Activated naive CD4-positive, alpha-beta T cell treated with anti-CD3 and anti-CD28 coated beads, Interleukin-2, amount 10 ng/mL, durations not matched to agents 7 days and 5 days (primary cell): ENCODE data around the gene SNX10.
"Not testable (repeated sequence)": the region's sequence is repeated elsewhere in the genome, so short reads cannot be mapped to it uniquely, and the experiment has no call there.

ENCODE experiments used
- CTCF ChIA-PET: fragments of 350-600 bp; sonication (Branson Sonifier 250); formaldehyde crosslinking; loops from one replicate; lab custom pipeline; 2021; ENCODE audit warnings: antibody characterized with exemption; lab: Charles Lee
- DNase-seq: peaks from one replicate; pipeline ENCODE4 v3.0.0-alpha.2; 2020
- H3K27ac Mint-ChIP-seq: one replicate; pipeline ENCODE4 v1.8.0; 2021; ENCODE audit warnings: mild to moderate bottlenecking, moderate library complexity, mixed read lengths
- H3K27me3 Mint-ChIP-seq: one replicate; pipeline ENCODE4 v1.8.0; 2021; ENCODE audit warnings: mild to moderate bottlenecking, mixed read lengths
- H3K36me3 Mint-ChIP-seq: one replicate; pipeline ENCODE4 v1.8.0; 2021; ENCODE audit warnings: mixed read lengths
- H3K4me1 Mint-ChIP-seq: one replicate; pipeline ENCODE4 v1.8.0; 2021; ENCODE audit warnings: mixed read lengths
- H3K4me3 Mint-ChIP-seq: one replicate; pipeline ENCODE4 v1.8.0; 2021; ENCODE audit warnings: mild to moderate bottlenecking, moderate library complexity, mixed read lengths
- H3K9me3 Mint-ChIP-seq: one replicate; pipeline ENCODE4 v1.8.0; 2021; ENCODE audit warnings: mixed read lengths

Gene SNX10

DNA sequence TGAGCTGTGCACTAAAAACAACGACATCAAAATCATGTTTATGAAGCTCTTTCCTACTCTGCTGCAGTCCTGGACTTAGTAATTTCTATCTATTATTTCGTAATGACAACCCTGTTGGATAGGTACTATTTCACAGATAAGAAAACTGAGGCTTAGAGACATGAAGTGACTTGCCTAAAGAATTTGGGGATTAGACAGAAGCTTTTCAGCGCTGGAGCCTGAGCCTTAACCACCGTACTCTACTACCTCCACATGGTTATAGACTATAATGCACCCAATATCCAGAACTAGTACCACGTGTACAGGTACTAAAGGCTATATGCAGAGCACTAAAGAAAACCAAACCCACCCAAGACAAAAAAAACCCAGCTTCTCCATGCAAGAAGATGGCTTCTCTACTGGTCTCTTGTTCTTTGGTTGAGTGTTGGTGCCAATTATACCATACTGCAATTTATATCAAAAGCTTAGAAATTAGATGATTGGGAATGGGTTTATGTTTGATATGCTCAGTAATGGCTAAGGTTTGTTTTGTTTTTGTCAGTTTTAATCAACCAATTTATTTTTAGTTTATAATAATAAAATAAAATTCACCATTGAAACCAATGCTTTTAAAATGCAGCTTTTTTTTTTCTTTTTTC, 6.5 kb upstream of the SNX10 start:
- H3K27ac Mint-ChIP-seq: no peak overlapping the region
- CTCF ChIA-PET: interaction anchor here (0.6 to 2.0 kb wide), 25 partner anchors 9 to 738 kb away, joined by 3 to 18 read pairs (median 4); partner anchors contain the start of gene HNRNPA2B1

DNA sequence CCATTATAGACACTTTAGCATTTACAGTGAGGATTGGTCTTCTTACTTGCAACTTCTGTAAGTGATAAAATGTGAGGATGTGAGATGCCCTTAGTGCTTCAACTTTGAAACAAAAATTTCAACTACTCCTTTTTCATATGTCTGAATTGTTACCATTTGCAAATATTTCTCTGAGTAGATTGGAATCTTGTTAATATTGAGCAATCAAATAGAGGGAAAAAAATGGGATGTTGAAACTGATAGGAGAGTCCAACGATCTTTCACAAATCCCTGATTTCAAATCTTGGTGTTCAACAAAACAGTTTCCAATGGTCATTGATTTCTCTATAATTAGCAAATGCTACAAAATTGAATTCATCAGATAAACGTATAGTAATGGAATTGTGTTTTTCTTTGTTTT, 5.5 kb upstream of the SNX10 start:
- no peak overlapping the region for H3K27ac Mint-ChIP-seq
- H3K9me3 Mint-ChIP-seq: no peaks in the 10 kb centered on the region
- H3K4me3 Mint-ChIP-seq: no peak overlapping the region
- peaks cover 2% of the 10 kb centered on the region for H3K4me1 Mint-ChIP-seq
- CTCF ChIA-PET: interaction anchor here (1.8 kb wide), 1 partner anchor 392 kb away, joined by 18 read pairs; no protein-coding TSS in a partner anchor
- H3K27me3 Mint-ChIP-seq: peaks cover 21% of the 10 kb centered on the region
- no peak for DNase-seq
- H3K36me3 Mint-ChIP-seq: no peaks in the 10 kb centered on the region

More for the DNA sequence above, 6.5 kb upstream of the SNX10 start:
- Mint-ChIP-seq H3K4me3 (no peak overlapping the region), H3K4me1 (peaks cover 2% of the 10 kb centered on the region), H3K27me3 (peaks cover 21% of the 10 kb centered on the region), H3K36me3 (no peaks in the 10 kb centered on the region), H3K9me3 (no peaks in the 10 kb centered on the region)
- DNase-seq: no peak

GRCh38 chr7:26288126-26288525, 3.5 kb upstream of the SNX10 start:
- not testable (repeated sequence) for H3K9me3 Mint-ChIP-seq, H3K27ac Mint-ChIP-seq

GRCh38 chr7:26291251-26291650, 411 bp upstream of the SNX10 start:
- H3K9me3 Mint-ChIP-seq: no peaks in the 10 kb centered on the region
- peaks cover 10% of the 10 kb centered on the region for H3K36me3 Mint-ChIP-seq
- peak overlapping the region; percentile 84 for H3K27ac Mint-ChIP-seq
- CTCF ChIA-PET: interaction anchor here (0.7 to 2.2 kb wide), 8 partner anchors 10 to 398 kb away, joined by 3 to 8 read pairs (median 4); no protein-coding TSS in a partner anchor
- peaks cover 15% of the 10 kb centered on the region for H3K27me3 Mint-ChIP-seq
- H3K4me3 Mint-ChIP-seq: peak overlapping the region; percentile 95
- H3K4me1 Mint-ChIP-seq: peaks cover 40% of the 10 kb centered on the region
- no peak for DNase-seq

More at GRCh38 chr7:26288126-26288525, 3.5 kb upstream of the SNX10 start:
- CTCF ChIA-PET: interaction anchor here (0.6 kb wide), 1 partner anchor 256 kb away, joined by 4 read pairs; no protein-coding TSS in a partner anchor
- DNase-seq, H3K4me3 Mint-ChIP-seq, H3K36me3 Mint-ChIP-seq: not testable (repeated sequence)
- Mint-ChIP-seq H3K27me3 (peaks cover 21% of the 10 kb centered on the region), H3K4me1 (peaks cover 18% of the 10 kb centered on the region)

DNA sequence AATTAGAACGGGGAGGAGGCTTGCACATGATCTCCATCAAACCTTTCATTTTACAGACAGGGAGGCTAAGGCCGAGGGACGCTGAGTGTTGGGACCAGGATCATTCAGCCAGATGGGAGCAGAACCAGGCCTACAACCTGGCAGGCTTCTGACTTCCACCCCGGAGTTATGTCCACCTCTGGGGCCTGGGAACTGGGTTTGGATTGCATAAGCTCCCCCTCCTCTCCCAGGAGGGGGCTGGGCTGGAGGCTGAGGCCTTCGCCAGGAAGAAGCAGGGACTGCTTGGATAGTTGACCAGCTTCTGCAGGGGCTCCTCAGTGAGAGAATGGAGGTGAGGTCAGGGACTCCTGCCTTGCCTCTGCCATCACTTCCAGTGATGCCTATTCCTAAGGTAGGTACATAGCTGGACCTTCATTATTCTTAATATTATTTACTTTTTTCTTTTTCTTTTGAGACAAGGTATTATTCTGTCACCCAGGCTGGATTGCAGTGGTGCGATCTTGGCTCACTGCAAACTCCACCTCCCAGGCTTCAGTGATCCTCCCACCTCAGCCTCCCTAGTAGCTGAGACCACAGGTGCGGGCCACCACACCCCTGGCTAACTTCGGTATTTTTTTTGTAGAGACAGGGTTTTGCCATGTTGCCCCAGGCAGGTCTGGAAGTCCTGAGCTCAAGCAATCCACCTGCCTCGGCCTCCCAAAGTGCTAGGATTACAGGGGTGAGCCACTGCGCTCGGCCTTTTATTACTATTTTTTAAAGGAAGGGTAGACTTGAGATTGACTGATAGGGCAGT, 1.3 kb downstream of the SNX10 start:
- Mint-ChIP-seq H3K4me1 (peaks cover 40% of the 10 kb centered on the region), H3K4me3 (peak overlapping the region; percentile 95), H3K9me3 (no peaks in the 10 kb centered on the region), H3K27me3 (peaks cover 14% of the 10 kb centered on the region), H3K36me3 (peaks cover 10% of the 10 kb centered on the region), H3K27ac (peak overlapping the region; percentile 91)
- no peak for DNase-seq
- CTCF ChIA-PET: interaction anchor here (0.8 to 1.5 kb wide), 4 partner anchors 73 to 399 kb away, joined by 3 read pairs; no protein-coding TSS in a partner anchor

GRCh38 chr7:26293569-26294308, 2.1 kb downstream of the SNX10 start:
- Mint-ChIP-seq H3K9me3 (no peaks in the 10 kb centered on the region), H3K27ac (peak overlapping the region; percentile 88), H3K4me3 (peak overlapping the region; percentile 95), H3K36me3 (peaks cover 13% of the 10 kb centered on the region), H3K4me1 (peaks cover 40% of the 10 kb centered on the region), H3K27me3 (peaks cover 6% of the 10 kb centered on the region)
- CTCF ChIA-PET: interaction anchor here (0.6 to 1.5 kb wide), 7 partner anchors 9 to 399 kb away, joined by 3 to 4 read pairs (median 3); no protein-coding TSS in a partner anchor
- DNase-seq: peak; percentile 68

DNA sequence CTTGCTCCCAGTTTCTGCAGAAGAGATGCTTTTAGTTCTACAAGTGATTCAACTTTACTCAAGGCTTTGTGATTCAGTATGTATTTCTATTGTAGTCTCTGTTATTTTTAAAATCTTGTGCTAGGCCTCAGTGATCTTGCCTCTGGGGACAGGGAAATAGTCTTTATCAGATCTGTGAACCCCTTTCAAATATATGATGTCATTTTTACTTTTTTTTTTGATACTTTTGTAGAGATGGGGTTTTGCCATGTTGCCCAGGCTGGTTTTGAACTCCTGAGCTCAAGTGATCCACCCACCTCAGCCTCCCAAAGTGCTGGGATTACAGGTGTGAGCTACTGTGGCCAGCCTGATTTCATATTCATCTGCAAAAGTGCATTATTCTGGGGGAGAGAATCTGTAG, 3.4 kb downstream of the SNX10 start:
- no peak for DNase-seq
- peaks cover 40% of the 10 kb centered on the region for H3K4me1 Mint-ChIP-seq
- peaks cover 16% of the 10 kb centered on the region for H3K36me3 Mint-ChIP-seq
- no peaks in the 10 kb centered on the region for H3K9me3 Mint-ChIP-seq
- no peaks in the 10 kb centered on the region for H3K27me3 Mint-ChIP-seq
- peak overlapping the region; percentile 28 for H3K27ac Mint-ChIP-seq
- no peak overlapping the region for H3K4me3 Mint-ChIP-seq
- CTCF ChIA-PET: interaction anchor here (1.5 kb wide), 1 partner anchor 10 kb away, joined by 4 read pairs; no protein-coding TSS in a partner anchor

DNA sequence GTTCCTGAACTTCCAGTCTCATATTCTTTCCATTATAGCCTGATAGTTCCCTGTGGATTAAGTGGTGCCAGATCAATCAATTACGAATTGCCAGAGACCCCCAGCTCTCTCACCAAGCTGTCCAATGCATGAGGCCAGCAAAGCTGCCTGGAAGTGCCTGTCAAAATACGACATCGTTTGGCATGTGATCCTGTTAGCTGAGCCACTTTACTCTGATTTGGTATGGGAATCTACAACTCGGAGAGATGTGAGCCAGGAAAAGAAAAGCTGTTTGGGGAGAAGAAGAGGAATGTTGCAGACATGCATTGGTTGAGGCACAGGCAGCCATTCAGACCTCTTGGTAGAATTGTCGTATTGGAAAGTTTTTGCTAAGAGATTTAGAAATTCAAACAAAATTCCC, 3.9 kb downstream of the SNX10 start:
- no peaks in the 10 kb centered on the region for H3K27me3 Mint-ChIP-seq
- no peak for DNase-seq
- peaks cover 39% of the 10 kb centered on the region for H3K4me1 Mint-ChIP-seq
- H3K27ac Mint-ChIP-seq: no peak overlapping the region
- H3K36me3 Mint-ChIP-seq: peaks cover 16% of the 10 kb centered on the region
- CTCF ChIA-PET: interaction anchor here (1.1 kb wide), 1 partner anchor 15 kb away, joined by 3 read pairs; no protein-coding TSS in a partner anchor
- H3K4me3 Mint-ChIP-seq: no peak overlapping the region
- no peaks in the 10 kb centered on the region for H3K9me3 Mint-ChIP-seq

- Mint-ChIP-seq H3K9me3 (no peaks in the 10 kb centered on the region), H3K27ac (no peak overlapping the region), H3K27me3 (no peaks in the 10 kb centered on the region), H3K4me3 (no peak overlapping the region), H3K4me1 (peaks cover 18% of the 10 kb centered on the region), H3K36me3 (peaks cover 31% of the 10 kb centered on the region)
- no peak for DNase-seq
- CTCF ChIA-PET: interaction anchor here (1.9 kb wide), 1 partner anchor 71 kb away, joined by 6 read pairs; no protein-coding TSS in a partner anchor
These were observed 6.9 kb downstream of the SNX10 start for GRCh38 chr7:26298472-26299058.

DNA sequence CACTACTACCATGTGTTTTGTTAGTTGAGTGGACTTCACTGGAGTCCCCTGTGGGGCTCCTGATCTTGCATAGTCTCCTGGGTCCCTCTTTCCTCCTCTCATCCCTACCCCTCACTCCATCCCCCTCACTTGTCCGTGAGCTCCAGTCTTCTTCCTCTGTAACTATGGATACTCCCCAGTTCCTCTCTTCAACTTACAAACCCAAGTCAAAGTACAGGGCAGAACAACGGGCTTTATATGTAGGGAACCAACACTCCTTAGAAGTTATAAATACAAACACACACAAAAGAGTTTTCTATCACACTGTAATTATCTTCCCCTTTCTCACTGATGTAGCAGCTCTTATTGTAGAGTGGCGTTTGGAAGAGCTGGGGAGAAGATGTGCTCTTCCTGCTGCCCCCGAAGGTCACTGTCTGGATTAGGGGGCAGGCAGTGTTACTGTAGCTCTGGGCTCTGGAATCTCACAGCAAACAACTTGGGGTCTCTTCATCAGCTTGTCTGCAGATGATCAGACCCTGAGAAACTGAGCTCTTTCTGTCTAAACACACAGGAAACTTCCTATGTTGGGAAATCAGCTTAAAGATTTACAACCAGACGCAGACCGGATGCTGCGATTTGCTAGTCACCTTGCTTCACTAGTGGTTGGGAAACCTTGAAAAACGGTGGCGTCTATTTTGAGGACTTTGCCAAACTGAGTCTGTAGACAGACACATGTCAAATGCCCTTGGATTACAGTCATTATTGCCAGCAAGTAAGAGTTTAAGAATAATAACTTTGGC, 13.6 kb downstream of the SNX10 start:
- no peak overlapping the region for H3K4me3 Mint-ChIP-seq
- no peaks in the 10 kb centered on the region for H3K27me3 Mint-ChIP-seq
- DNase-seq: peak; percentile 40
- H3K4me1 Mint-ChIP-seq: peaks cover 19% of the 10 kb centered on the region
- no peaks in the 10 kb centered on the region for H3K9me3 Mint-ChIP-seq
- CTCF ChIA-PET: interaction anchor here (0.5 to 1.4 kb wide), 5 partner anchors 9 to 143 kb away, joined by 3 read pairs; no protein-coding TSS in a partner anchor
- peak overlapping the region; percentile 9 for H3K27ac Mint-ChIP-seq
- H3K36me3 Mint-ChIP-seq: peaks cover 32% of the 10 kb centered on the region

GRCh38 chr7:26305869-26306665, 14.4 kb downstream of the SNX10 start:
- H3K27me3 Mint-ChIP-seq: no peaks in the 10 kb centered on the region
- H3K27ac Mint-ChIP-seq: no peak overlapping the region
- peaks cover 30% of the 10 kb centered on the region for H3K36me3 Mint-ChIP-seq
- H3K9me3 Mint-ChIP-seq: no peaks in the 10 kb centered on the region
- no peak overlapping the region for H3K4me3 Mint-ChIP-seq
- H3K4me1 Mint-ChIP-seq: peaks cover 19% of the 10 kb centered on the region
- no peak for DNase-seq
- CTCF ChIA-PET: interaction anchor here (1.2 kb wide), 1 partner anchor 59 kb away, joined by 3 read pairs; no protein-coding TSS in a partner anchor

- no peak for DNase-seq
- CTCF ChIA-PET: interaction anchor here (0.5 kb wide), 1 partner anchor 22 kb away, joined by 3 read pairs; no protein-coding TSS in a partner anchor
- Mint-ChIP-seq H3K27me3 (no peaks in the 10 kb centered on the region), H3K27ac (no peak overlapping the region), H3K36me3 (peaks cover 27% of the 10 kb centered on the region), H3K4me1 (peaks cover 19% of the 10 kb centered on the region), H3K4me3 (no peak overlapping the region), H3K9me3 (no peaks in the 10 kb centered on the region)
These were observed 15.1 kb downstream of the SNX10 start for GRCh38 chr7:26306790-26307189.
